GM19351 (cell line): ENCODE results near the gene RILPL2.
"Not testable (repeated sequence)": the region's sequence is repeated elsewhere in the genome, so short reads cannot be mapped to it uniquely, and the experiment has no call there.

Source experiments
- ATAC-seq: cut with Tn5 transposase; IDR thresholded peaks from one replicate; pipeline ENCODE4 v1.9.1; 2021; ENCODE audit warnings: mild to moderate bottlenecking, moderate library complexity; ENCODE audit not compliant: unreplicated experiment

RILPL2 gene

DNA sequence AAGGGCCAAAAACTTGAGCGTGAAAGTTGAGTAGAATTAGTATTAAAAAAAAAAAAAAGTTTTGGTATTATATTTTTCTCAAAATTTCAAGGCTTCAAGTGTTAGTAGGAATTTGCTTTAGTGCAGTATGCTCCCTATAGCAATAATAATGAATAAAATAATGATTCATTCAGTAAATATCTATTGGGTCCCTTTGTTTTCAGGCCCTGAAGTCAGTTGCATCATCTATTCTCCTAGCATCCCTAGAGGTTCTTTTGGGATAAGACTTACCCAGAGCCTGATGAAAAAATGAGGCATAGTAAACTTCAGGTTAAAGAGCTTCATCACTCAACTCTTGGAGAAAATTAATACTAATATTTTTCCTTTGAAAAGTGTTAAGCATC lies 51.5 kb downstream of the RILPL2 start:
- no peak for ATAC-seq

DNA sequence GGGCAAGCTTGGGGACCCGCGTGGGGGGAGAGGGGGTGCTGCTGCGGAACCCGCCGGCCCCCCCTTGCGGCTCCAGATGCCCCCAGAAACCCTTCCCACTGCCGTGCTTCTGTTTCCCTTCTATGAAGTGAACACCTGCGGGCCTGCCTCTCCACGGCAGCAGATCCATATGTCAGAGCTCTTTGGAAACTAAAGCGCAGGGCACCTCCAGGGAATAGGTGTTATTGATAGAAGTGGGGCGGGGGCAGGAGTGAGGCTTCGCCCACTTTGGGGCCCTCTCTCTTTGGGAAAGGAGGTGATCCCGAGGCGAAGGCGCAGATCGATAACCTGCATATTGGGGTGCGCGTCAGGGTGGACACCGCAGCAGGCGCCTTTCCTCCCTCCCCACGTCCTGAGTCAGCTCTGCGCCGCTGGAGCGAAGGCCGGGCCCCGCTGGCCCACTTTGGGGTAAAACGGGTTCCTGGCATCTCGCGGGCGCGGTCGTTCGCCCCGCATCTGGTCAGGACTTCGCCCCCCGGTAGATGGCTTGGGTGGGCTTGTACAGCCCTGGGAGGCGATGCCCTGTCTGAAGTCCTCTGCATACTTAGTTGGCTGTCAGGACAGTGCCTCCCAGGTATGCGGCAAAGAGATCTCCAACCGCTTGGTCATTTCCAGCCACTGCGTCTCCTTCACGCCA lies 52.0 kb downstream of the RILPL2 start:
- no peak for ATAC-seq

- no peak for ATAC-seq
Measured at GRCh38 chr12:123382684-123383083, 53.8 kb downstream of the RILPL2 start.

DNA sequence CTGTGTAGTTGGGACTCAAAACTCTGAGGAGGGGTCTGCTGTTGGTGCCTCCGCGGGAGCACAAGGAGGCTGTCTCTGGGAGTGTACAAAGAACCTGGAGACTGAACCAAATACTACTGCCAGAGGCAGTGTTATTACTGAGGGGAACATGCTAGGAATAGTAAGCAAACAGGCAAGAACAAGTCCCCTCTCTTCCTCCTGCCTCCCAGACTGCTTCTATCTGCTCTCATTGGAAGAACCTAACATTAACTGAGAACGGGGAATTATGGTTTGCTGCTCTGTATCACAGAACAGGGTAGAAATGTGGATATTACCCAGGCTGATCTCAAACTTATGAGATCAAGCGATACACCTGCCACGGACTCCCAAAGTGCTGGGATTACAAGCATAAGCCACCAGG lies 57.1 kb downstream of the RILPL2 start:
- no peak for ATAC-seq

GRCh38 chr12:123372415-123372814 lies 64.1 kb downstream of the RILPL2 start:
- ATAC-seq = not testable (repeated sequence)

DNA sequence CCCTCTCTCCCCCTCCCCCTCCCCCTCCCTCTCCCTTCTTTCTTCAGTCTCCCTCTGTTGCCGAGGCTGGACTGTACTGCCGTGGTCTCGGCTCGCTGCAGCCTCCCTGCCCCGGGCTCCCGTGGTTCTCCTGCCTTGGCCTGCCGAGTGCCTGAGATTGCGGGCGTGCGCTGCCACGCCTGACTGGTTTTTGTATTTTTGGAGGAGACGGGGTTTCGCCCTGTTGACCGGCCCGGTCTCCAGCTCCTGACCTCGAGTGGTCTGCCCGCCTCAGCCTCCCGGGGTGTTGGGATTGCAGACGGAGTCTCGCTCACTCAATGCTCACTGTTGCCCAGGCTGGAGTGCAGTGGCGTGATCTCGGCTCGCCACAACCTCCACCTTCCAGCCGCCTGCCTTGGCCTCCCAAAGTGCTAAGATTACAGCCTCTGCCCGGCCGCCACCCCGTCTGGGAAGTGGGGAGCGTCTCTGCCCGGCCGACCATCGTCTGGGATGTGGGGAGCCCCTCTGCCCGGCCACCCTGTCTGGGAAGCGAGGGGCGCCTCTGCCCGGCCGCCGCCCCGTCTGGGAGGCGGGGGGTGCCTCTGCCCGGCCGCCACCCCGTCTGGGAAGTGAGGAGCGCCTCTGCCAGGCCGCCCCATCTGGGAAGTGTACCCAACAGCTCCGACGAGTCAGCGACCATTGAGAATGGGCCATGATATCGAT lies 64.7 kb downstream of the RILPL2 start:
- not testable (repeated sequence) for ATAC-seq

DNA sequence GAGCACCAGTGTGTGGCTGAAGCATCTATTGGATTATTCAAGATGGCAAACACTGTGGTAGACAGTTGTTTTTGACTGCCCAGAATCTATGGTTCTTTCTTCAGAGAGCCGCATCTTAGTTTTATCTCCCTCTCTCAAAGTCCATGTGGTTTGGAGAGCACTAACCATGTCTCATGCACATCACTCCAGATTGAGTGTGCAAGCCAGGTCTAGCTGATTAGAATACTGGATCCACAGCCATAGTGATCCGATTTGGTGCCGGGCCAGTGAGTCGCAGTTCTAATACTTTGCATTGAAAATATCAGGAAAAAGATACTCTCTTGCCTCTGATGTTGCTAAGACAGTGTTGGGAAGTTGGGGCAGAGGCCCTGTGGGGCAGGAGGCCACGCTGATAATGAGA lies 67.3 kb downstream of the RILPL2 start:
- ATAC-seq = no peak

GRCh38 chr12:123368431-123368830 lies 68.1 kb downstream of the RILPL2 start:
- not testable (repeated sequence) for ATAC-seq

GRCh38 chr12:123367511-123367910 lies 69.0 kb downstream of the RILPL2 start:
- ATAC-seq = no peak
